Adipocyte (in vitro differentiated cells): ENCODE data around the gene CPA3.

Experiments
- DNase-seq: peaks from one replicate; pipeline ENCODE4 v3.0.0-alpha.2; 2015; ENCODE audit warnings: low read depth
- H3K27me3 ChIP-seq: replicated peaks from 2 replicates; pipeline ENCODE4 v1.7.0; 2013; ENCODE audit warnings: mild to moderate bottlenecking, low read length, moderate library complexity; ENCODE audit not compliant: control insufficient read depth, insufficient read depth
- H3K36me3 ChIP-seq: 2 replicates; pipeline ENCODE4 v1.7.0; 2013; ENCODE audit warnings: low read length, mild to moderate bottlenecking, moderate library complexity; ENCODE audit not compliant: control insufficient read depth, insufficient read depth, severe bottlenecking
- H3K4me1 ChIP-seq: 2 replicates; pipeline ENCODE4 v1.7.0; 2013; ENCODE audit warnings: mild to moderate bottlenecking, low read length, moderate library complexity; ENCODE audit not compliant: control insufficient read depth, insufficient read depth
- H3K4me3 ChIP-seq: 2 replicates; pipeline ENCODE4 v1.7.0; 2013; ENCODE audit warnings: mild to moderate bottlenecking, low read length, moderate library complexity
- H3K9ac ChIP-seq: 2 replicates; pipeline ENCODE4 v1.7.0; 2013; ENCODE audit warnings: mild to moderate bottlenecking, low read length, moderate library complexity
- H3K9me3 ChIP-seq: 2 replicates; pipeline ENCODE4 v1.7.0; 2013; ENCODE audit warnings: mild to moderate bottlenecking, low read length, moderate library complexity; ENCODE audit not compliant: control insufficient read depth

Gene CPA3

GRCh38 chr3:148884261-148884660 is 19.2 kb downstream of the CPA3 start:
- no peaks in the 10 kb centered on the region for H3K36me3 ChIP-seq
- H3K4me1 ChIP-seq, result no peaks in the 10 kb centered on the region
- H3K27me3 ChIP-seq, result no peaks in the 10 kb centered on the region
- DNase-seq, result no peak
- H3K4me3 ChIP-seq, result no peak overlapping the region
- H3K9me3 ChIP-seq, result no peaks in the 10 kb centered on the region
- H3K9ac ChIP-seq, result no peak overlapping the region

GRCh38 chr3:148889828-148890227 is 24.7 kb downstream of the CPA3 start:
- DNase-seq, result no peak
- Histone ChIP-seq H3K36me3 (no peaks in the 10 kb centered on the region), H3K4me3 (no peak overlapping the region), H3K4me1 (no peaks in the 10 kb centered on the region), H3K9ac (no peak overlapping the region), H3K9me3 (peaks cover 13% of the 10 kb centered on the region), H3K27me3 (no peaks in the 10 kb centered on the region)

- Histone ChIP-seq H3K27me3 (no peaks in the 10 kb centered on the region), H3K9ac (no peak overlapping the region), H3K9me3 (peaks cover 13% of the 10 kb centered on the region), H3K36me3 (no peaks in the 10 kb centered on the region), H3K4me1 (no peaks in the 10 kb centered on the region), H3K4me3 (no peak overlapping the region)
- no peak for DNase-seq
Measured at GRCh38 chr3:148896062-148896461, 31.0 kb downstream of the CPA3 start.

- peak; percentile 79 for DNase-seq
- H3K9me3 ChIP-seq, result no peaks in the 10 kb centered on the region
- no peaks in the 10 kb centered on the region for H3K36me3 ChIP-seq
- H3K4me1 ChIP-seq, result peaks cover 17% of the 10 kb centered on the region
- no peak overlapping the region for H3K4me3 ChIP-seq
- no peak overlapping the region for H3K9ac ChIP-seq
- no peaks in the 10 kb centered on the region for H3K27me3 ChIP-seq
Measured at GRCh38 chr3:148901987-148902791, 37.1 kb downstream of the CPA3 start.

DNA sequence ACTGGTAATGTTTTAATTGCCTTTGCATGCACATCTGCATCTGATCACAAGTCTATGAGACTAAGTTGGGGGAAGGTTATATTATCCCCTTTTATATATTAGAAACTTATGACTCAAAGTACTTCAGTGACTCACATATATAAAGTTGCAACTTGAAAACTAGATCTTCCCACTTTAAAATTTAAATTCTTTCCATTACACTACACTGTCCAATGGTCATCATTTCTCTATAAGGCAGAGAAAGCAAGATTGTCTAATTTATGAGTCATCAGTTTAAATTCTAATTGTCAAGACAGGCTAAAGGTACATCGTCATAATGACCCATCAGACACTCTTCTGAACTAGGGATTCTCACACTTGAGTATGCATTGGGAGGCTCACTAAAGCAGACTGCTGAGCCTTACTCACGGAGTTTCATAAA is 37.9 kb downstream of the CPA3 start:
- H3K27me3 ChIP-seq, result no peaks in the 10 kb centered on the region
- H3K9me3 ChIP-seq, result no peaks in the 10 kb centered on the region
- H3K4me1 ChIP-seq, result peaks cover 17% of the 10 kb centered on the region
- peak; percentile 53 for DNase-seq
- H3K4me3 ChIP-seq, result no peak overlapping the region
- H3K36me3 ChIP-seq, result no peaks in the 10 kb centered on the region
- H3K9ac ChIP-seq, result no peak overlapping the region

- Histone ChIP-seq H3K9ac (no peak overlapping the region), H3K9me3 (no peaks in the 10 kb centered on the region), H3K27me3 (no peaks in the 10 kb centered on the region), H3K4me1 (peaks cover 17% of the 10 kb centered on the region), H3K4me3 (no peak overlapping the region), H3K36me3 (no peaks in the 10 kb centered on the region)
- no peak for DNase-seq
Measured at GRCh38 chr3:148903941-148904340, 38.8 kb downstream of the CPA3 start.

- H3K4me1 ChIP-seq, result peaks cover 16% of the 10 kb centered on the region
- no peaks in the 10 kb centered on the region for H3K9me3 ChIP-seq
- H3K36me3 ChIP-seq, result no peaks in the 10 kb centered on the region
- DNase-seq, result no peak
- H3K9ac ChIP-seq, result no peak overlapping the region
- no peak overlapping the region for H3K4me3 ChIP-seq
- H3K27me3 ChIP-seq, result no peaks in the 10 kb centered on the region
Measured at GRCh38 chr3:148906667-148907066, 41.6 kb downstream of the CPA3 start.

- no peak overlapping the region for H3K4me3 ChIP-seq
- no peaks in the 10 kb centered on the region for H3K9me3 ChIP-seq
- no peak for DNase-seq
- H3K27me3 ChIP-seq, result no peaks in the 10 kb centered on the region
- no peaks in the 10 kb centered on the region for H3K4me1 ChIP-seq
- H3K36me3 ChIP-seq, result no peaks in the 10 kb centered on the region
- no peak overlapping the region for H3K9ac ChIP-seq
Measured at GRCh38 chr3:148911173-148911572, 46.1 kb downstream of the CPA3 start.

DNA sequence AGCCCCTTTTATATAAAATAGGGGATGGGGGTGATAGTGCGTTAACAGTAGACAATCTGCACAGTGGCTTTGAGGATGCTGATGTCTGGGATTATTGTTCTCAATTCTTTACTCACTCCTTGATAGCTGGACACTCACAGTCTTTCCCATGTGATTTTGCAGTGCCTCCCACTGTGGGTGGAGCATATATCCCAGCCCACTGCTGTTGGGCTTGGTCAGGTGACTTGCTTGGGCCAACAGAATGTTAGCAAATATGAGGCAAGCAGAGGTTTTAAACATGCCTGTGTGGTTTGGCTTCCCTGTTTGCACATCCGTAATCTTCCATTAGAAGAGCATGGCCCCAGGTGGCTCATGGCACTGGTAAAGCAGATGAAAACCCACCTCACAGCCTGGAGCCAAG is 46.5 kb downstream of the CPA3 start:
- Histone ChIP-seq H3K4me3 (no peak overlapping the region), H3K9me3 (no peaks in the 10 kb centered on the region), H3K4me1 (no peaks in the 10 kb centered on the region), H3K36me3 (no peaks in the 10 kb centered on the region), H3K9ac (no peak overlapping the region), H3K27me3 (no peaks in the 10 kb centered on the region)
- no peak for DNase-seq

GRCh38 chr3:148914936-148915690 is 50.0 kb downstream of the CPA3 start:
- H3K4me1 ChIP-seq, result no peaks in the 10 kb centered on the region
- no peaks in the 10 kb centered on the region for H3K9me3 ChIP-seq
- no peaks in the 10 kb centered on the region for H3K36me3 ChIP-seq
- DNase-seq, result no peak
- H3K4me3 ChIP-seq, result no peak overlapping the region
- H3K9ac ChIP-seq, result no peak overlapping the region
- H3K27me3 ChIP-seq, result no peaks in the 10 kb centered on the region

DNA sequence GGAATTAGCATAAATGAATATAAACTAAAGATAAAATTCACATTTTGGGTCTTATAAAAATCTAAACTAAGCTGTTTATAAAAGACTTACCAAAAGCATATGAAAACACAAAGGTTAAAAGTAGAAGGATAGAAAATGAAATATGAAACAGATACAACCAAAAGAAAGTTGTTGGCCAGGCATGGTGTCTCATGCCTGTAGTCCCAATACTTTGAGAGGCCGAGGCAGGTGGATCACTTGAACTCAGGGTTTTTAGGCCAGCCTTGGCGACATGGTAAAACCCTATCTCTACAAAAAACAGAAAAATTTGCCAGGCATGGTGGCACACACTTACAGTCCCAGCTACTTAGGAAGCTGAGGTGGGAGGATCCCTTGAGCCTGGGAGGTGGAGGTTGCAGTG is 51.0 kb downstream of the CPA3 start:
- Histone ChIP-seq H3K36me3 (no peaks in the 10 kb centered on the region), H3K4me1 (no peaks in the 10 kb centered on the region), H3K4me3 (no peak overlapping the region), H3K27me3 (no peaks in the 10 kb centered on the region), H3K9me3 (no peaks in the 10 kb centered on the region), H3K9ac (no peak overlapping the region)
- DNase-seq, result no peak
